Fibroblast of lung (primary cell): ENCODE data around the gene MLYCD. TPM values are rescaled to one million over a fixed set of nuclear protein-coding genes. Genes with fewer than 3 reads are reported as not detected.
A peak's percentile ranks its signal among the peaks of the same experiment; 100 is the strongest.

Experiments used
- DNase-seq, 2 donors: peaks; one replicate each; pipeline versions ENCODE4 v3.0.0 to v3.0.0-alpha.2; 2010; ENCODE audit warnings: low read depth in 2 of 2
- H2AFZ ChIP-seq: 2 replicates; pipeline ENCODE4 v1.5.1; 2012; ENCODE audit warnings: low read length, control low read depth, inconsistent platforms
- H3K27ac ChIP-seq: 2 replicates; pipeline ENCODE4 v1.5.1; 2011; ENCODE audit warnings: low read length, control low read depth; ENCODE audit not compliant: insufficient read depth
- H3K27me3 ChIP-seq: 2 replicates; pipeline ENCODE4 v1.5.1; 2011; ENCODE audit warnings: mild to moderate bottlenecking, low read length; ENCODE audit not compliant: control insufficient read depth, insufficient read depth
- H3K36me3 ChIP-seq: 2 replicates; pipeline ENCODE4 v1.5.1; 2011; ENCODE audit warnings: low read length; ENCODE audit not compliant: control insufficient read depth, insufficient read depth
- H3K4me1 ChIP-seq: 2 replicates; pipeline ENCODE4 v1.5.1; 2011; ENCODE audit warnings: low read length; ENCODE audit not compliant: control insufficient read depth, insufficient read depth; ENCODE audit errors: extremely low read depth
- H3K4me2 ChIP-seq: 2 replicates; pipeline ENCODE4 v1.5.1; 2011; ENCODE audit warnings: low read length, control low read depth; ENCODE audit not compliant: insufficient read depth; ENCODE audit errors: extremely low read depth
- H3K4me3 ChIP-seq, 4 experiments: fragments of 200-600 bp in 1 of 4; sonication (generic) in 1 of 4; replicated peaks in 1 of 4; 2 replicates each; pipeline ENCODE4 v1.5.1; 2011 to 2016; ENCODE audit warnings: low read length in 4 of 4, low read depth in 3 of 4, mild to moderate bottlenecking in 3 of 4, control low read depth in 2 of 4, inconsistent platforms in 1 of 4, mixed read lengths in 1 of 4; ENCODE audit not compliant: insufficient read depth in 1 of 4; ENCODE audit errors: control extremely low read depth in 1 of 4
- H3K79me2 ChIP-seq: 2 replicates; pipeline ENCODE4 v1.5.1; 2012; ENCODE audit warnings: mild to moderate bottlenecking, low read length, inconsistent platforms; ENCODE audit not compliant: control insufficient read depth, insufficient read depth
- H3K9ac ChIP-seq: 2 replicates; pipeline ENCODE4 v1.5.1; 2011; ENCODE audit warnings: mild to moderate bottlenecking, low read length, control low read depth; ENCODE audit not compliant: insufficient read depth
- H3K9me3 ChIP-seq: 2 replicates; pipeline ENCODE4 v1.5.1; 2012; ENCODE audit warnings: low read depth, low read length; ENCODE audit not compliant: control insufficient read depth, insufficient read depth
- H4K20me1 ChIP-seq: 2 replicates; pipeline ENCODE4 v1.5.1; 2011; ENCODE audit warnings: low read length; ENCODE audit not compliant: control insufficient read depth, insufficient read depth; ENCODE audit errors: extremely low read depth
- CTCF ChIP-seq, 2 donors: IDR thresholded peaks in 1 of 2; conservative IDR thresholded peaks in 1 of 2; 1 replicate in 1 of 2; 2 replicates in 1 of 2; pipeline ENCODE4 v1.5.1; 2011 to 2012; ENCODE audit warnings: low read length in 2 of 2, control low read depth in 1 of 2, inconsistent platforms in 1 of 2, low read depth in 1 of 2, mild to moderate bottlenecking in 1 of 2
- EZH2 ChIP-seq: IDR thresholded peaks from 2 replicates; pipeline ENCODE4 v1.5.1; 2012; ENCODE audit warnings: low read length, control low read depth, mild to moderate bottlenecking; ENCODE audit errors: missing control alignments
- polyA plus RNA-seq, 2 donors: library from polyadenylated mRNA; depleted of rRNA in 1 of 2; stranded (reverse) in 1 of 2; unstranded in 1 of 2; fragments of >200 nt; gene quantifications; 2 replicates each; pipeline ENCODE4 v1.2.1, GENCODE V29; 2011 to 2012; ENCODE audit warnings: missing spikeins in 1 of 2
- total RNA-seq: library from RNA; depleted of rRNA; stranded (reverse); fragments of >200 nt; gene quantifications from 2 replicates; pipeline ENCODE4 v1.2.1, GENCODE V29; 2014

MLYCD gene
- total and polyA plus RNA-seq, 2 donors (not counting 1 experiment from before 2014, with no cell fraction given), result 1.0 to 3.8 TPM

DNA sequence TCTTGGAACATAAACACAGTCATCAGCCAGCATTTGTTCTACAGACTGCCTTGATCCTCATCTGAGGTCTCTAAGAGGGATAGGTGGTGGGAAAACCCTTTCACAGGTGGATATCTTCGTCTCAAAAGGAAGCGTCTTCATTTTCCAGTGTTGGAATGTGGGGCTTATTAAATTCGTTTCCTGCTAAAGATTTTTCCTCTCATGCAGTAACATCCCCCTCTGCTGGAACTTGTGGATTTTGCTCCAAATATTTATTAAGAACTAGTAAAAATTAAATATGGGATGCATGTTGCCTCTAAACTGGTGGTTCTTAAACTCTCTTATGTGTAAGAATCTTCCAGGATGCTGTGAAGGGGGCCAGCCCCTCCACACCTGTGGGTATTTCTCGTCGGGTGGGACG is 20.1 kb upstream of the MLYCD start:
- H3K36me3 ChIP-seq, result no peaks in the 10 kb centered on the region
- H3K9me3 ChIP-seq, result no peaks in the 10 kb centered on the region
- H4K20me1 ChIP-seq, result peaks cover 2% of the 10 kb centered on the region
- peak; percentile 45 to 70 for DNase-seq
- H3K4me3 ChIP-seq, result no peak overlapping the region
- TF ChIP-seq EZH2 (no peak), CTCF (conservative IDR thresholded peaks at IDR 0.05 in 1 of 2, IDR thresholded peaks at IDR 0.05 in 1 of 2; ENCODE audit: low read depth in 1 of 2, low read length in 2 of 2) (peak; percentile 65 to 67)
- peaks cover 6% of the 10 kb centered on the region for H3K27me3 ChIP-seq
- no peaks in the 10 kb centered on the region for H3K4me1 ChIP-seq
- H2AFZ ChIP-seq, result no peak overlapping the region
- no peak overlapping the region for H3K4me2 ChIP-seq
- no peak overlapping the region for H3K27ac ChIP-seq
- H3K79me2 ChIP-seq, result no peaks in the 10 kb centered on the region
- H3K9ac ChIP-seq, result no peak overlapping the region

GRCh38 chr16:83882163-83882885 is 16.6 kb upstream of the MLYCD start:
- Histone ChIP-seq H3K4me2 (no peak overlapping the region), H3K36me3 (no peaks in the 10 kb centered on the region), H3K27me3 (no peaks in the 10 kb centered on the region), H2AFZ (no peak overlapping the region), H3K79me2 (no peaks in the 10 kb centered on the region), H3K9me3 (no peaks in the 10 kb centered on the region), H3K9ac (no peak overlapping the region), H3K27ac (no peak overlapping the region), H3K4me1 (no peaks in the 10 kb centered on the region), H4K20me1 (no peaks in the 10 kb centered on the region), H3K4me3 (no peak overlapping the region)
- DNase-seq, result no peak
- TF ChIP-seq CTCF (conservative IDR thresholded peaks at IDR 0.05 in 1 of 2, IDR thresholded peaks at IDR 0.05 in 1 of 2; ENCODE audit: low read depth in 1 of 2, low read length in 2 of 2), result no peak
- no peak for TF ChIP-seq EZH2

GRCh38 chr16:83886199-83886971 is 12.5 kb upstream of the MLYCD start:
- no peaks in the 10 kb centered on the region for H3K4me1 ChIP-seq
- H3K4me3 ChIP-seq, result no peak overlapping the region
- H3K4me2 ChIP-seq, result no peak overlapping the region
- no peak for DNase-seq
- H2AFZ ChIP-seq, result no peak overlapping the region
- no peaks in the 10 kb centered on the region for H3K27me3 ChIP-seq
- no peak overlapping the region for H3K27ac ChIP-seq
- H3K79me2 ChIP-seq, result no peaks in the 10 kb centered on the region
- H4K20me1 ChIP-seq, result no peaks in the 10 kb centered on the region
- TF ChIP-seq EZH2 (no peak), CTCF (conservative IDR thresholded peaks at IDR 0.05 in 1 of 2, IDR thresholded peaks at IDR 0.05 in 1 of 2; ENCODE audit: low read depth in 1 of 2, low read length in 2 of 2) (no peak)
- H3K9me3 ChIP-seq, result no peaks in the 10 kb centered on the region
- H3K36me3 ChIP-seq, result no peaks in the 10 kb centered on the region
- H3K9ac ChIP-seq, result no peak overlapping the region
